Trophoblast cell (in vitro differentiated cells and primary cell): ENCODE results near the gene TCF15.

ENCODE experiments used
- DNase-seq, 2 donors: peaks; one replicate each; pipeline ENCODE4 v3.0.0-alpha.2; 2016
- H2AFZ ChIP-seq: 2 replicates; pipeline ENCODE4 v1.6.1; 2013; ENCODE audit warnings: low read length, moderate library complexity, mild to moderate bottlenecking; ENCODE audit not compliant: insufficient read depth, poor library complexity
- H2AK5ac ChIP-seq: 2 replicates; pipeline ENCODE4 v1.6.1; 2013; ENCODE audit warnings: mild to moderate bottlenecking, low read length
- H2BK120ac ChIP-seq: 2 replicates; pipeline ENCODE4 v1.6.1; 2013; ENCODE audit warnings: low read length, mild to moderate bottlenecking, moderate library complexity; ENCODE audit not compliant: insufficient read depth, poor library complexity
- H2BK12ac ChIP-seq: 2 replicates; pipeline ENCODE4 v1.6.1; 2013; ENCODE audit warnings: mild to moderate bottlenecking, low read length, moderate library complexity
- H2BK5ac ChIP-seq: 2 replicates; pipeline ENCODE4 v1.6.1; 2013; ENCODE audit warnings: low read length, low read depth, moderate library complexity, mild to moderate bottlenecking; ENCODE audit not compliant: poor library complexity
- H3K14ac ChIP-seq: 2 replicates; pipeline ENCODE4 v1.6.1; 2013; ENCODE audit warnings: mild to moderate bottlenecking, low read length
- H3K18ac ChIP-seq: 2 replicates; pipeline ENCODE4 v1.6.1; 2013; ENCODE audit warnings: mild to moderate bottlenecking, low read length
- H3K23ac ChIP-seq: 2 replicates; pipeline ENCODE4 v1.6.1; 2013; ENCODE audit warnings: low read length
- H3K27ac ChIP-seq: 2 replicates; pipeline ENCODE4 v1.5.1; 2013; ENCODE audit warnings: low read depth, mild to moderate bottlenecking, inconsistent platforms, low read length, moderate library complexity
- H3K27me3 ChIP-seq: 2 replicates; pipeline ENCODE4 v1.6.1; 2013; ENCODE audit warnings: inconsistent platforms, mild to moderate bottlenecking, low read length, moderate library complexity; ENCODE audit not compliant: insufficient read depth
- H3K36me3 ChIP-seq, 2 experiments: 1 replicate in 1 of 2; 2 replicates in 1 of 2; pipeline ENCODE4 v1.6.1; 2013; ENCODE audit warnings: low read length in 2 of 2, mild to moderate bottlenecking in 2 of 2, moderate library complexity in 1 of 2; ENCODE audit not compliant: insufficient read depth in 2 of 2, control insufficient read depth in 1 of 2
- H3K4ac ChIP-seq: 2 replicates; pipeline ENCODE4 v1.6.1; 2013; ENCODE audit warnings: low read depth, mild to moderate bottlenecking, low read length, moderate library complexity
- H3K4me1 ChIP-seq, 2 experiments: 1 replicate in 1 of 2; 2 replicates in 1 of 2; pipeline ENCODE4 v1.6.1; 2013; ENCODE audit warnings: low read length in 2 of 2, mild to moderate bottlenecking in 2 of 2, moderate library complexity in 1 of 2; ENCODE audit not compliant: insufficient read depth in 2 of 2, control insufficient read depth in 1 of 2
- H3K4me2 ChIP-seq: 2 replicates; pipeline ENCODE4 v1.6.1; 2013; ENCODE audit warnings: inconsistent platforms, mild to moderate bottlenecking, low read length, moderate library complexity
- H3K4me3 ChIP-seq: 2 replicates; pipeline ENCODE4 v1.5.1; 2013; ENCODE audit warnings: mild to moderate bottlenecking, low read depth, low read length, inconsistent platforms
- H3K79me1 ChIP-seq: one replicate; pipeline ENCODE4 v1.6.1; 2013; ENCODE audit warnings: low read length
- H3K79me2 ChIP-seq: 2 replicates; pipeline ENCODE4 v1.6.1; 2013; ENCODE audit warnings: low read length, mild to moderate bottlenecking; ENCODE audit not compliant: control insufficient read depth, insufficient read depth, poor library complexity
- H3K9ac ChIP-seq: 2 replicates; pipeline ENCODE4 v1.6.1; 2013; ENCODE audit warnings: mild to moderate bottlenecking, low read length
- H3K9me3 ChIP-seq: 2 replicates; pipeline ENCODE4 v1.6.1; 2013; ENCODE audit warnings: low read depth, mild to moderate bottlenecking, control low read depth, inconsistent platforms, low read length; ENCODE audit not compliant: insufficient read depth
- H4K12ac ChIP-seq: 2 replicates; pipeline ENCODE4 v1.6.1; 2013; ENCODE audit warnings: low read depth, mild to moderate bottlenecking, low read length, moderate library complexity
- H4K8ac ChIP-seq: 2 replicates; pipeline ENCODE4 v1.6.1; 2013; ENCODE audit warnings: low read depth, mild to moderate bottlenecking, low read length, moderate library complexity
- H4K91ac ChIP-seq: one replicate; pipeline ENCODE4 v1.6.1; 2013; ENCODE audit warnings: low read depth, mild to moderate bottlenecking, low read length, moderate library complexity
- WGBS: extraction: QIAGEN DNeasy Blood & Tissue Kit; methylation state at CpG from one replicate; pipeline ENCODE4 v1.1.7; 2013; ENCODE audit warnings: missing lambda C conversion rate; ENCODE audit not compliant: insufficient read length, insufficient coverage; ENCODE audit errors: extremely low coverage; 5-methylcytosine and 5-hydroxymethylcytosine counted together

The TCF15 gene

GRCh38 chr20:611843-612185 lies 1.7 kb upstream of the TCF15 start:
- peaks cover 13 to 20% of the 10 kb centered on the region in 2 experiments for H3K4me1 ChIP-seq
- no peak for DNase-seq
- H2BK5ac ChIP-seq, result no peak overlapping the region
- H3K9ac ChIP-seq, result no peak overlapping the region
- peaks cover 25% of the 10 kb centered on the region for H3K27me3 ChIP-seq
- no peak overlapping the region for H4K8ac ChIP-seq
- H3K14ac ChIP-seq, result no peak overlapping the region
- no peak overlapping the region for H3K18ac ChIP-seq
- H3K4me2 ChIP-seq, result peak overlapping the region; percentile 34
- no peak overlapping the region for H3K27ac ChIP-seq
- H4K91ac ChIP-seq, result no peak overlapping the region
- H3K4ac ChIP-seq, result no peak overlapping the region
- H2AK5ac ChIP-seq, result no peak overlapping the region
- H3K4me3 ChIP-seq, result no peak overlapping the region
- WGBS, result no CpG with 5 or more reads among the region's 8 CpGs
- H4K12ac ChIP-seq, result no peak overlapping the region
- H2AFZ ChIP-seq, result no peak overlapping the region
- no peaks in the 10 kb centered on the region for H3K79me1 ChIP-seq
- H3K23ac ChIP-seq, result no peak overlapping the region
- no peak overlapping the region for H2BK120ac ChIP-seq
- H3K36me3 ChIP-seq, result no peaks in the 10 kb centered on the region
- peaks cover 2% of the 10 kb centered on the region for H3K9me3 ChIP-seq
- no peaks in the 10 kb centered on the region for H3K79me2 ChIP-seq
- no peak overlapping the region for H2BK12ac ChIP-seq

- peaks cover 2% of the 10 kb centered on the region for H3K9me3 ChIP-seq
- no peak overlapping the region for H3K9ac ChIP-seq
- peak overlapping the region; percentile 34 for H3K4me2 ChIP-seq
- H2AFZ ChIP-seq, result no peak overlapping the region
- no peak overlapping the region for H4K91ac ChIP-seq
- no peak overlapping the region for H3K4ac ChIP-seq
- H3K27ac ChIP-seq, result no peak overlapping the region
- H3K36me3 ChIP-seq, result no peaks in the 10 kb centered on the region
- no peak overlapping the region for H3K23ac ChIP-seq
- WGBS, result no CpG with 5 or more reads among the region's 24 CpGs
- no peaks in the 10 kb centered on the region for H3K79me1 ChIP-seq
- H2BK120ac ChIP-seq, result no peak overlapping the region
- H2BK5ac ChIP-seq, result no peak overlapping the region
- no peak overlapping the region for H4K12ac ChIP-seq
- peaks cover 13 to 20% of the 10 kb centered on the region in 2 experiments for H3K4me1 ChIP-seq
- no peak overlapping the region for H3K14ac ChIP-seq
- DNase-seq, result peak; percentile 53 to 68
- peaks cover 25% of the 10 kb centered on the region for H3K27me3 ChIP-seq
- H4K8ac ChIP-seq, result no peak overlapping the region
- H3K18ac ChIP-seq, result no peak overlapping the region
- H2AK5ac ChIP-seq, result no peak overlapping the region
- H3K79me2 ChIP-seq, result no peaks in the 10 kb centered on the region
- H2BK12ac ChIP-seq, result no peak overlapping the region
- no peak overlapping the region for H3K4me3 ChIP-seq
Observed at GRCh38 chr20:611047-611842, 1.1 kb upstream of the TCF15 start.

DNA sequence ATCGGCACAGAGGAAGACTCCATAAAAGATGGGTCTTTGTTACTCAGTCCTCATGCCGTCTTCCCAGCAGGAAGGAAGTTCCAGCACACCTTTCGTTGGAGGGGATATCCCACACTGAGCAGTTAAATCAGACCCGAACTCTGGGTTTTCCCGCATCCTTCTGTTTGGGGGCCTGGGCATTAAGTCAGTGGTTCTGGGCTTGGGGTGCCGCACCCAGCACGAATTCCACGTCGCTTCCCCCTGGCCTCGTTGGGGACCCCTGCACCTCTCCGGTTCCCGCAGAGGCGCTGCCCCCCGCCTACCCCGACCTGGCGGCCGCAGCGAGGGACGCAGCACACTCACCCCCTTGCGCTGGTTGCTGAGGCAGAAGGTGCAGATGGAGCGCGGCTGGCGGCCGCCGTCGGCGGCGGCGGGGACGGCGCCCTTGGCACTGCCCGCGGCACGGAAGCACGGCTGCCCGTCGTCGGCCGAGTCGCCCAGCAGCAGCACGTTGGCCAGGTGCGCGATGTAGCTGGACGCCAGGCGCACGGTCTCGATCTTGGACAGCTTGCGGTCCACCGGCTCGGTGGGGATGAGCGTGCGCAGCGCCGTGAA lies 641 bp downstream of the TCF15 start:
- no peak overlapping the region for H3K9ac ChIP-seq
- H2BK120ac ChIP-seq, result no peak overlapping the region
- no peak overlapping the region for H2AFZ ChIP-seq
- H3K36me3 ChIP-seq, result no peaks in the 10 kb centered on the region
- H3K27ac ChIP-seq, result no peak overlapping the region
- H3K14ac ChIP-seq, result no peak overlapping the region
- no peaks in the 10 kb centered on the region for H3K79me2 ChIP-seq
- H2AK5ac ChIP-seq, result no peak overlapping the region
- no peak overlapping the region for H2BK12ac ChIP-seq
- H3K4me2 ChIP-seq, result peak overlapping the region; percentile 62
- no CpG with 5 or more reads among the region's 54 CpGs for WGBS
- no peak overlapping the region for H3K4me3 ChIP-seq
- H4K91ac ChIP-seq, result no peak overlapping the region
- no peak overlapping the region for H4K12ac ChIP-seq
- H3K9me3 ChIP-seq, result peaks cover 2% of the 10 kb centered on the region
- H3K23ac ChIP-seq, result no peak overlapping the region
- H3K4ac ChIP-seq, result no peak overlapping the region
- H4K8ac ChIP-seq, result no peak overlapping the region
- H3K4me1 ChIP-seq, result peaks cover 26 to 35% of the 10 kb centered on the region in 2 experiments
- no peak overlapping the region for H2BK5ac ChIP-seq
- H3K18ac ChIP-seq, result no peak overlapping the region
- DNase-seq, result no peak
- H3K79me1 ChIP-seq, result peaks cover 5% of the 10 kb centered on the region
- H3K27me3 ChIP-seq, result peaks cover 25% of the 10 kb centered on the region

GRCh38 chr20:608970-609369 lies 1.1 kb downstream of the TCF15 start:
- Histone ChIP-seq H3K36me3 (no peaks in the 10 kb centered on the region), H3K4ac (no peak overlapping the region), H3K27me3 (peaks cover 25% of the 10 kb centered on the region), H3K27ac (no peak overlapping the region), H2BK120ac (no peak overlapping the region), H3K4me2 (no peak overlapping the region), H3K23ac (no peak overlapping the region), H2BK12ac (no peak overlapping the region), H2AFZ (no peak overlapping the region), H3K9ac (no peak overlapping the region), H3K18ac (no peak overlapping the region), H3K79me2 (no peaks in the 10 kb centered on the region), H3K9me3 (peaks cover 2% of the 10 kb centered on the region), H3K4me3 (no peak overlapping the region), H2AK5ac (no peak overlapping the region), H4K8ac (no peak overlapping the region), H3K14ac (no peak overlapping the region), H4K12ac (no peak overlapping the region), H4K91ac (no peak overlapping the region), H3K4me1 (peaks cover 28 to 37% of the 10 kb centered on the region in 2 experiments), H2BK5ac (no peak overlapping the region), H3K79me1 (peaks cover 5% of the 10 kb centered on the region)
- no CpG with 5 or more reads among the region's 8 CpGs for WGBS
- no peak for DNase-seq
